ENCODE results near the gene PI4KA.

PI4KA gene

DNA sequence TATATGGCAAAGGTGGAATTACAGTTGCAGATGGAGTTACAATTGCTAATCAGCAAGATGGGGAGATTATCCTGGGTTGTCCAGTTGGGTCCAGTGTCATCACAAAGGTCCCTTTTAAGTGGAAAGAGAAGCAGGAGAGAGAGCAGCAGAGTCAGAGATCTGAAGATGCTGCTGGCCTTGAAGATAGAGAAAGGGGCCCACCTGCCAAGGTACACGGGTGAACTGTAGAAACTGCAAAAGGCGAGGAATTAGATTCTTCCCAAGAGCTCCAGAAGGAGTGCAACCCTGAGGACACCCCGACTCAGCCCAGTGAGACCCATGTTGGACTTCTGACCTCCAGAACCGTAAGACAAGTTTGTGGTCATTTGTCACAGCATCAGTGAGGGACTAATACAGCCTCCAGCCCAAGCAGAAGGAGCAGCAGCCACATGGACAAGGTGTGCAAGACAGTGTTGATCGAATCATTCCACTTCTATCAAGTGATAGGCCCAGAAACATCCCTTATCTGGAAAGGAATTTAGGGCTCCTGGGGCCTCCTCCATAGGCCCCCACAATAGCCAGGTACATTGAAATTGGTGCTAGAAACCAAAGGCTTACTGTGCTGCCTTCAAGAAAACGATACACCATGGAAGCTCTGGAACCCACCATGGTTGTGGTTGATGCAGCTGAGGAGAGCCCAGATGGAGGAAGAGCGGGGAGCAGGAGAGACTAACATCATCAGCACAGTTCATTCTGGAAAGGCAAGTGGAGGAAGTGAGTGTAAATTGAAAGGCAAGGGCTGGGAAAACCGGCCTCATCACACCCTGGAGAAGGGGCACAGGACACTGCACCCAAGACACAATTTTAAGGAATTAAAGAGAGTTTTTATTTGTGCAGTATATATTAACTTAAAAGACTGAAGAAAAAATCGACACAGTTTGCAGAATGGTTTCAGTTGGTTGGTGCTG, 23.5 kb upstream of the PI4KA start:
- DNase-seq = no peak

DNA sequence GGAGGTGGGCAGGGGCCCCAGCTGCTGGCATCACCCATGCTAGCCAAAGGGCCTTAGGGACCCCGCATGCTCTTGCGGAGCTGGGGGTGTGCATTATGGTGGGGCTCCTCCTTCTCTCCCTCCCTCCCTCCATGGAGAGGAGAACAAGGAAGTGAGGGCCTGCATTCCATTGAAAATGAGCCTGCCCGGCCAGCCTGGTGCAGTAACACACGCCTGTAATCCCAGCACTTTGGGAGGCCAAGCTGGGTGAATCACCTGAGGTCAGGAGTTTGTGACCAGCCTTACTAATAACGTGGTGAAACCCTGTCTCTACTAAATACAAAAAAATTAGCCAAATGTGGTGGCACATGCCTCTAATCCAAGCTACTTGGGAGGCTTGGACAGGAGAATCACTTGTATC, 22.6 kb upstream of the PI4KA start:
- no peak for DNase-seq

DNA sequence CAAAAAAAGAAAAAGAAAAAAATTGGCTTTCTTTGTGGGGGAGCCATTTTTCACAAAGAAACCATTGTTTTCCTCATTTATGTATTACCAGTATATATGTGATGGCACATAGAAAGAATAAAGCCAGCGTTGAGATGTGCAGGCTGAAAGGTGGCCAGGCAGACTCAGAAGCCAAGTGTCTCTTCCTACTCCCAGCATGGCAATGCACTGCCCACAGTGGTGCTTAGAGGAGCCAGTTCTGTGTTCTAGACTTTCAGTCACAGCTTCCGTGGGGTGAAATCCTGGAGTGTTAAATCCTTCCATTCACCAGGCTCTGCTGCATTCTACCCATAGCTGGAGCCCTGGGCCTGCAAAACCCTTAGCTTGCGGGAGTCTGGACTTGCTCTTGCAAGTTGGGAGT, 19.1 kb upstream of the PI4KA start:
- no peak for DNase-seq

DNA sequence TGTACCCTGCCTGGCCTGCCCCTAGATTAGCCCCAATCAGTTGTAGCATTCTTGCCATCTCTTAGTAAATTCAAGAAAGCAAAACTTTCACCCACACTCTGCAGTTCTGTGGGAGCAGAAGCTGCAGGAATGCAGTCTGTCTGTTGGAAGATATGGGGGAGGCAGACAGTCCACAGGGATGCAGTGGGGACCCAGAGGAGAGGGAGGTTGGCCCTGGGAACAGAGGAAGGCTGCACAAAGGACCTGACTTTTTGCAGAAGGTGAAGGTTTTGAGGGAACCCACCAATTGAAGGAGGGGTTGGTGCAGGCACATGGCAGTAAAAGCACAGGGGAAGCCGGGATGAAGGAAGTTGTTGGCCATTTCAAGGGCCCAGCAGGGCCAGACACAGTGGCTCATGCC, 16.7 kb upstream of the PI4KA start:
- DNase-seq = no peak

DNA sequence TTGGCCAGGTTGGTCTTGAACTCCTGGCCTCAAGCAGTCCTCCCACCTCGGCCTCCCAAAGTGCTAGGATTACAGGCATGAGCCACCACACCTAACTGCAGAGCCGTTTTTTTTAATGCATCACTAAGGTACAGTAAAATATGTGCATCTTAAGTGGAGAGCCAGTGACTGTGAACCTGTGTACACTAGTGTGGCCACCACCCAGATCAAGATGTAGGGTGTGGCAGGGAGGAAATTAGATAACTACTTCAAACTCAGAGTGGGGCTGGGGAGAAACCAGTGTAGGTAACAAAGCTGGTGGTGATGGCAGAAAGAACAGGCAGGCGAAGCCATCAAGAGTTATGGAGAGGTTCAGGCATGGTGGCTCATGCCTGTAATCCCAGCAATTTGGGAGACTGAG, 14.6 kb upstream of the PI4KA start:
- no peak for DNase-seq

DNA sequence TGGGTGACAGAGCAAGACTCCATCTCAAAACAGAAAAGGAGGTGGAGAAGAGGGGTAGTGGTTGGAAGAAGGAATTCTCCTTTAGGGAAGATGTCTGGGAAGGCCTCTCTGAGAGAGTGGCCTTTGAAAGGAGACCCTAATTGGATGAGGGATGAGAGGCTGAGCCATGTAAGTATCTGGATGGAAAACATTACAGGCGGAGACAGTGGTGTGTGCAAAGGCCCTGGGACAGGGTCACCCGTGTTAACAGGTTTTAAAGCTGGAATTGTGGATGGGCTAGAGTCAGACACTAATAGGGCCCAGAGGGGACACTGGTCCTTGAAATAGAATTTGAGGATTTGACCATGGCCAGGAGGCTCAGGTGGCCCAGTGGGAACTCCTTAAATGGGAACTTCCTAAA, 10.6 kb upstream of the PI4KA start:
- no peak for DNase-seq

DNA sequence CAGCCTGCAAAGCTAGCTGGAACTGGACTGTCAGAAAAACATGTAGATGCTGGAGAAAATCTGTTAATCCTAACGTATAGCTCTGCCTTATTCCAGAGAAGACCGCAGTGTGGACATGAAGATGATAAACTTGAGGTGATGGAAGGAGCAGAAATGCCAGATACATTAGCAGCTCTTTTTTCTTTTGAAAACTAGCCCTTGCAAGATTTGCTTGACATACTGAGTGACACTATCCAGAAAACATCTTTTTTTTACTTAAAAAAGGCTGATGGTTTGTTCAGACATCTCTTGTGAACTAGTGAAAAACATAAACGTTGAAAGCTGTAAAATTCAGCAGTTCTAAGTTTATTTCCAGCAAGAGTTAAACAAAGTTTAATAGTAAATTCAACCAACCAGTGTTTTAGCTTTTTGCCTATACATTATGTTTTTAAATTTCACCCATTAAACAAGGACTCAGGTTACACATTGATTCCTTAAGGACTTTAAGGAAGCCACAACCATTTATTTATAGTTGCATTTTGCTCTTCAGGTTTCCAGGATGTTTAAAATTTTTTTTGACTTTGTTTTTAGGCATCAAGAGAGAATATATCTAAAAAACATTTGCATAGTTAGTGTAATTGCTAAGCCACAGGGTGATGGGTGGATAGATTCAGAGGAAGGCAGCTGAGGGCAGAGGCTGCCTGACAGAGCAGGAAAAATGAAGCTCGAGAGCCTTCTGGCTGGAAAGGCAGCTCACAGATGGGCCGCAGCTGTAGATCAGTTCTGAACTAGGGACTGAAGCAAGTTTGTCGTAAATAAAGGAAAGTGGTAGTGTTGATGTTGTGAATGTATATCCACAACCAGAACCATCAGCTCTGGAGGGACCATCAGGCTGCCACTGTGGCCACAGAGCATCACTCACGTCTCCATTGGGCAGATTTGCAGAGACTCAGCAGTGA, 9.7 kb upstream of the PI4KA start:
- no peak for DNase-seq

DNA sequence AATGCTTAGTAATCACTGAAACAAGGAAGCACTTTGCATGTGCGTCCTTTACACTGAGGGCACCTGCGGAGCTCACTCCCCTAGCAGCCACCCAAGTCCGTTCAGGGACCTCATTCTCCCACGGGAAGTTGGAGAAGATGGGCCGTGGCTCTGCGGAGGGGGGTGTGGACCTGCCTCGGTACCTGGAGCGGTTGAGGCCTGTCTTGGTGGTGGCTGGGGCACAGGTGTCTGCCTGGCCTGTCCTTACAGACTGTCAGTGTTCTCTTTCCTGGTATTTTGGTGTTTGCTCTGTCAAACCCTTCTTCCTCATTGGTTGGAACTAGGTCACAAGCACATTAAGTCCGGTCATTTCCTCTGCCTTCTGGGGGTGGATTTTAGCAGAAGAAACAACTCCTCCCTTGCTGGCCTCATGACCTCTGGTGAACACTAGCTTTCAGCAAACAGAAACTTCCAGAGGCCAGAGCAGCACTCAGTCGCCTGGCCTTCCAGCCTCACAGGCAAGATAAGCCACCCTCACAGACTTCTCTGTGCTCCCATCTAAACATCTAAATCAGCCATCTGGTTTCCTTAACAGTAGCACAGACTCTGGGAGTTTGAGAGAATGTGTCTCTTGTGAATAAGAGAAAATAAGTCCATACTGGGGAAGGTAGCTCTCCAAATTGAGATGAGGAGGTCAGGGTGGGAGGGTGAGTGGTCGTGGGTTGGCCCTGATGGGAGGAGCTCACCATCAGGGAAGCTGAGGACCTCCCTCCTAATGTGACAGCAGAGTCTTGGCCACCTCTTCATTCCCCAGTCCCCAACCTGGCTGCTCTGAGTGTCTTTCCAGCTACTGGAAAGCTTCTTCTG, 8.8 kb upstream of the PI4KA start:
- peak; percentile 90 to 91 for DNase-seq

DNA sequence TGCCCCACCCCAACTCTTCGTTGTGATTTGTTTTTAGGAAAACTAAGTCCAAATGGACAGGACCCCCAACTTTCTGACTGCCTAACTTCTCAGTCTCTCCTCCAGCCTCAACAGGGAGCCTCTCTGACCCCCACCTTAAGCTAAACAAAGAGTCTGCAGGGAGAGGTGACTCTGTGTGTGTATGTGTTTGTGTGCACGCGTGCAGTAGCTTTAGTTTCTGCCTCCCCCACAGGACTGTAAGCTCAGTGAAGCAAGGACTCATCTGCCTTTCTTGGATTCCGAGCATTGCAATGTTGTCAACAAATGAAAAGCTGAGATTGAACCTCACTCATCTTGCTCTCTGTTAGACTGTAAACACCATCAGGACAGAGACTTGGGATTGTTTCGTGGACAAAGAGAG, 8.1 kb upstream of the PI4KA start:
- no peak for DNase-seq

DNA sequence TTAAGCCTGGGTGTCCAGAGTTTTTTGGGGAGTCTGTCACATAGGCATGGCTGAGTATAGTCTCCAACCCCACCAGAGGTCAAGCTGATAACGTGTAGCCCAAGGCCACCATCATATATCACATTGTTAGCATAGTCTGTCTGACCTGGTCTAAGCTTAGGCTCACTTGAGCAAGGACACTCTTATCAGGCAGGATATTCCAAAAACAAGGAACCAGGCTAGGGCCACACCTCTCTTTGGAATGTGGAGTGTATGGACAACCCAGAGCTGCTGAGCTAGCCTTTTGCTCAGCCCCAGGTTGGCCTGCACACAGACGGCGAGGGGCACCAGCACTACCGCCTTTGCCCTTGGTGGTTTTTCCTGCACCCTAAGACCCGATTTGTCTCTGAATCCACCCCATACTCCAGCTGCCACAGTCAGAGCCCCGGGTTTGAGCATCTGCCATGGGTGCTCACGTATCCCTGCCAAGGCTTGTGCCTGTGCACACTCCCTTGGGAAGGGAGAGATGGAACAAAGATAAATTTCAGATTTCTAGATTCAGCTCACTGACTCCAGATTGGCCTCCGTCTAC, 7.3 kb upstream of the PI4KA start:
- DNase-seq = no peak

DNA sequence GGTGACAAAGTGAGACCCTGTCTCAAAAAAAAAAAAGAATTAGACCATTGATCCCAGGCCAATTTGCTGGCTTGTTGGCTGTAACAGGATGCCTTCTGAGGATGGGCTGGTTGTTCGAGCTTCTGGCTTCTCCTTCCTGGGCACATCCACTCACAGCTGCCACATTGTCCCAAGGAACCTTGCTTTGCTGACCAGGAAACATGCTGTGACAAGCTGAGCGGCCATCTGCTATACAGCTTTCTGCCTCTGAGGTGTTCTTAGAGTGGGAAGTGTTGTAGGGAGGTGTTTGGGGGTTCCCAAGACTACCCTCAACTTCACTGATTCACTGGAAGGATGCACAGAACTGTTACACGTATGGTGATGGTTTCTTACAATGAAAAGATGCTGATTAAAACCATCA, 6.7 kb upstream of the PI4KA start:
- DNase-seq = no peak

DNA sequence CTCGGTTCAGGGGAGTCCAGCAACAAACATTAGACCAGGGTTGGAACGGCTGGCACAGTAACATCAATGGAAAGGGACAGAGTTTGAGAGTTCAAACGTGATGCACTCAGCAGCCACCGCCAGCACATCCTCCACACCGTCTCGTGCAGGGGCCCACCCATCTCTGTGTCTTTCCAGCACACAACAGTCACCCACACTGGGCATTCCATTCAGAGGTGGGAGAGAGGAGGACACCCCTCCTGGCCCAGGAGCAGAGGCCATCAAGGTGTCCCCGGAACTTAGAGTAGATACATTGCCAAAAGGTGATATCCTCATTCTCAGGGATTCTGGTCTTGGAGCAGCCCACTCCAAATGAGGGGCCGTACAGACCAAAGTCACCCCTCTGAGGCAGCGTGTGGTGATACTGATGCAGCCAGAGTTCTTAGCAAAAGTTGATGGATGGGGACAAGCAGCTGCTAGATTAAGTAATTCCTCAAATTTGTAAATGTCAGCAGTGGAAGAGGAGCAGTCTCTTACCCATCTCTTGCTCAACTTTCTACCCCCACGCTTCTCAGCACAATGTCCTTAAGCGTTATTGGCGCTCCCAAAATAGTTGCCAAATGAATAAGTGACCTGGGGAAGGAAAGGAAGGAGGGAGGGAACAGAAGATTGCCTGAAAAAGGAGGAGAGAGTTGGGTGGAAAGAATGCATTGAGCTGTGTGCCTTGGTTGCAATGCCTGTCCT, 5.7 kb upstream of the PI4KA start:
- peak; percentile 75 to 77 for DNase-seq

DNA sequence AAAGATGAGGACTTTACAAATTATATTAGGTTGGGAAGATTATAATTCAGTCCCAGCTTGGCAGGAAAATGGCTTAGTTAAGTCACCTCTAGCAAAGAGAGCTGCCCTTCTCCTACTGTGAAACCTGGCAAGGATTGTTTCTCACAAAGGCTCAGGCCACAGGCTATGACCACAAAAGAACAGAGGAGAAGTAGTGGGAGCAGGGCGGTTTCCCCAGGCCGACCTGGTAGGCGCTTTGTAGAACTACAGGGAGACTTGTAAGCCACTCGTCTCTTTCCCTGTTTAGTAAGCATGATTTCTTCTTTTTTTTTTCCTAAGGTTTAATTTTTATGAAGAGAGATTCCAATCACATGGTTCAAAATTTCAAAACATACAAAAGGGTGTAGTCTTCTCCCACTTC, 4.8 kb upstream of the PI4KA start:
- DNase-seq = peak; percentile 63 to 80

DNA sequence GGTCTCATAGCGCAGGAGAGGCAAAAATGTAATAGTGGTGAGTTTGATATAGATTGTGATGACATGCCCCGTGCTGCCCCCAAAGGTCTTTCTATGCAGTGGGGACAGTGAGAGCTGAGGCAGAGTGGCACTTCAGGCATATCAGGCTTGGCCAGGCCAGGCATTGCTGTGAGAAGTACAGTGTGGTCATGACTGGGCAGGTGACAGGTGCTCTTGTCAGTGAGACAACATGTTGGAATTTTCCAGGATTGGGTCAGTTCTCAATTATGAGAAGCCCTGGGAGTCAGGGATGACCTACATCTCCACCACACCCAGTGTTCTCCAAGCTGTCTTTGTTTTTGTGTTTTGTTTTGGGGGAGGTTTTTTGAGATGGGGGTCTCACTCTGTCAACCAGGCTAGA, 3.9 kb upstream of the PI4KA start:
- no peak for DNase-seq

DNA sequence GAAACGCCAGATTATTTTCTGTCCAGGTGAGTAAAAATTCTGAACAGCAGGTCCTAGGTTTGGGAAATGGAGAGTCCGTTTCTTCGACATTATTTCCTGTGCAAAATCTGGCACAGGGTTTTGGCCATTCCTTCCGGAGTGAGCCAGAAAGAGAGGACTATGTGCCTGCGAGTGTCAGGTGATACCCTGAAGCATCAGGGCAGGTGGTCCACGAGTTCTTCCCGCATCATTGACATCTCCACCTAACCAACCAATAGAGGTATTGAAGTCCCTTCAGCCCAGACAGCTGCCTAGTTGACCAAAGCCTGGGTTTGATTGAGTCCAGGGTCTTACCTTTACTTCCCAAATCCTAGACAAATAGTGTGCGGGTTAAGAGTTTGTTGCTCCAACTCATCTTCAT, 1.0 kb upstream of the PI4KA start:
- DNase-seq = no peak

DNA sequence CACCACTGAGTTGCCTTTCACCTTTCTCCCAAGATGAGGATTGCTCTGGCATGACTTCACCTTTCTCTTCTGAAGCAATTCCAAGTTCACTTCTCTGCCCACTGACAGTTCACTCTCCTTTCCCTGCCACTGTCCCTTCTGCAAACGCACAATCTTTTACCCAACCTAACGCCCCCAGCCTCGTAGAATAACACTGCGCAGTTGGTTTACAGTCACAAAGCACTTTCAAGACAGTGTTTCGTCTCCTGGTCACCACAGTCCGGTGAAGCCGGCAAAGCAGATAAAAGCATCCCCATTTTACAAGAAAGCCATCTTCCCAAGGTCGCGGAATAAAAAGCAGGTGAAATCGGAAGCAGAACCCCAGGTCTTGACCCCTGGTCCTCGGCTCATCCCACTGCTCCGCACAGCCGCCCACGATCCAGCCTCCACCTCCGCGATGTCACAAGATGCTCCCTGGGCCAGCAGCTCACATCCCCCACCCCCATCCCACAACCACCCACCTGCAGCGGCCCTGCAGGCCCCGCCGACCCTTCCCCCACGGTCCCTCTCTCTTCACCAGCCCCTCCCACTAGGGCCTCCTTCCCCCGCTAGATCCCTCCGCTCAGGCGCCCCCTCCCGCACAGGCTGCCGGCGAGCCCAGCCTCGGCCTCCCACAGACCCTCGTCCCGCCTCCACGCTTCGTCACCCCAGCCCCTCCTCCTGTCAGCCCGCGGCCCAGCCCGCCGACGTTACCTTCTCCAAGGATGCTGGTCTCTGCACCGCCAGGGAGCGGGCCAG, 585 bp downstream of the PI4KA start:
- peak; percentile 15 to 45 for DNase-seq

DNA sequence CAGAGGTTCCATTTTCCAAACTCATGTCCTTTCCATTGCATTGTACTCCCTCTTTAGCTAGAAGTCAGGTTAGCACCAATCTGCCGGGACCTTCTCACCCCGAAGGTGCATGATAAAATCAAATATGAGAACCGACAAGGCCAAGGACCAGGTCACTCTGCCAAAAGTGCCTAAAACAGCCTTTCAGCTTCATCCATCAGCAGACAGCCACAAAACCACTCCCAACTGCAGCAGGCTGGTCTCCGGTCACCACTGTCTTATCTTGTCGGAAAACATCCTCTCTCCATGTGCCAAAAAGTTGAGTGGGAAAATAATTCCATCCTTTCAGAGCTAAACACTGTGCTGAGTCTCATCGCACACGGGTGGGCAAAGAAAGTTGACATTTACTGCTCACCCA, 1.4 kb downstream of the PI4KA start:
- DNase-seq = no peak

DNA sequence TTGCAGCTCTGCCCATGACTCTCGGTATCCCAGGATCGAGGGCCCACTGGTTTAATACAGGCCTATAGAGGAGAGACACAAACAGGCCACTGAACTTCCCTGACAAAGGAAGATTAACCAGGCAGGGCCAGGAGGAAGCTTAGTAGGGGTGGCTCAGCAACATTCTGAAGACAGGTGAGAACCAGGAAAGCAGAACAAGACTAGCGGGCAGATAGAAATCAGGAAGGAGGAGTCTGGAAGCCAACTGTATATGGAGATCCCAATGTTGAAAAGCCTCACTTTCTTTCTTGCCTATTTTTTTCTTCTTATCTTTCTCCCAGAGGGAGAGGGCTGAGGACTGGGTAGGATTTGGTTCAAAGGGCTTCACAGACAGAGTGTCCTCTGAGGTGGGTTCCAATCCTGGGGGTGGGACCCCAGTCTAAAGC, 5.4 kb downstream of the PI4KA start:
- DNase-seq = no peak

DNA sequence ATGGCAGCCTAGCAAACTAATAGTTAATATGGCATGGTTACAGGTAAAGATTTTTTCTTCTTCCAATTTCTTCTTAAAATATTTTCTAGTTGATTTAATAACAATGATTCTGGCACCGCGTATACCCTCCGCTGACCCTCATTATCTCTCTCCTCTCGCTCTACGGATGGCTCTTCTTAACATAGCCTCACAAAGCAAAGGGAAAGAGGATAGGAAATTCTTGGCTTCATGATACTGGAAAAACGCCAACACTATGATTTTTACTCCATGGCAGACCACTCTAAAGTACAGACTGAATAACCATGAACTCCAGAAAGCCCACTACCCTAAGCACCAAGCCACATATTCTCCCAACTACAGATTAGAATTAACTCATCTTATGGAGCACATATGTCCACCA, 6.1 kb downstream of the PI4KA start:
- no peak for DNase-seq

DNA sequence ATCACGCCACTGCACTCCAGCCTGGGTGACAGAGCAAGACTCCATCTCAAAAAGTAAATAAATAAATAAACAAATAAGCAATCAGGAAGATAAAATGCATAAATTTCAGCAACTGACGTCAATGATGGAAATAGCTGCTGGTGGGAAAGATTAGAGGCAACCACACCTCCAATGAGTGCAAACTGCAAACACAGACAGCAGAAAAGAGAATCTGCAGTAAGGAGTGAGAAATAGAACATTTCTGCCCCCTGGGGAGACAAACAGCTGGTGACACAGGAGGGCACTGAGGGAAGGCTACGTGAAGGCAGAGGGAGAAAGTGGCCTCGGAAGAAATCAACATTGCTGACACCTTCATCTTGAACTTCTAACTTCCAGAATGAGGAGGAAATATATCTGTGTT, 6.5 kb downstream of the PI4KA start:
- no peak for DNase-seq

DNA sequence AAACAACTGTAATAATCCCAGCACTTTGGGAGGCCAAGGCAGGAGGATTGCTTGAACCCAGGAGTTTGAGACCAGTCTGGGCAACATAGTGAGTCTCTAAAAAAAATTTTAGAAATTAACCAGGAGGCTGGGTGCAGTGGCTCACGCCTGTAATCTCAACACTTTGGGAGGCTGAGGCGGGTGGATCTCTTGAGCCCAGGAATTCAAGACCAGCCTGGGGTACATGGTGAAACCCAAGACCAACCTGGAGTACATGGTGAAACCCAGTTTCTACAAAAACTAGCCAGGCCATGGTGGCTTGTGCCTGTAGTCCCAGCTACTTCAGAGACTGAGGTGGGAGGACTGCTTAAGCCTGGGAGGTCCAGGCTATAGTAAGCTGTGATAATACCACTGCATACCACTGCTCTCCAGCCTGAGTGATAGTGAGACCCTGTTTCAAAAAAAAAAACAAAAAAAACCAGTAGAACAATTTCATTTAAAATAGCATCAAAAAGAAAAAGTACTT, 11.2 kb downstream of the PI4KA start:
- no peak for DNase-seq

All from inflammatory macrophage (primary cell).